Measurements from ENCODE around the gene NAPB. TPM values are rescaled to one million over a fixed set of nuclear protein-coding genes. Genes with fewer than 3 reads are reported as not detected.
A peak's percentile ranks its signal among the peaks of the same experiment; 100 is the strongest.

Gene NAPB
- polyA plus RNA-seq, 1 experiment: 6.4 TPM

DNA sequence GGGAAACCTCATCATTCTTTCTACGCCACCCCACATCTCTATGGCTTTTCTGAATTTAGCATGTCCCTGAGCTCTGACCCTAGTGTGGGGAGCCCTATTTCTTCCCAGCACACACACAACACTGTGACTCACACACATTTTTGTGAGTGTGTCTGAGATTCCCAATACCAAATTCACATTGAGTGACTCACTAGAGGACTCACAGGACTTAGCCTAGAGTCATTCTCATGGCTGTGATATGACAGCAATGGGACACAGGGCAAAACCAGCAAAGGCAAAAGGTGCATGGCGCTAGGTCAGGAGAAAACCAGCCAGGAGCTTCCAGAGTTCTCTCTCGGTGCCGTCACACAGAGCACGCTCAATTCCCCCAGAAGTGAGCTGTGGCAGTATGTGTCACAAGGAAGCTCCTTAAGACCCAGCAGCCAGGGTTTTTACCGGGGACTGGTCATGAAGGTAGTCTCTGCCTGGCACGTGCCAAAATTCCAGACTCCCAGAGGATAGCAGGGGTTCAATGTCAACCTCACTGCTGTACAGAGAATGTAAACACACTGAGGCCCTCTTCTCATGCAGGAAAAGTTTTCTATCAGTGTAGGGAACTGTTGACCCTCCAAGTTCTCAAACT lies 24.4 kb upstream of the NAPB start:
- DNase-seq (ENCODE audit: low read depth, low spot score): no peak
- no peak overlapping the region for H3K4me3 ChIP-seq (ENCODE audit: low read depth, low read length)
- H3K9me3 ChIP-seq (ENCODE audit: control insufficient read depth, insufficient read depth, low read length): no peaks in the 10 kb centered on the region
- POLR2A ChIA-PET: no interaction called here
- TF ChIP-seq, protein P1, sequence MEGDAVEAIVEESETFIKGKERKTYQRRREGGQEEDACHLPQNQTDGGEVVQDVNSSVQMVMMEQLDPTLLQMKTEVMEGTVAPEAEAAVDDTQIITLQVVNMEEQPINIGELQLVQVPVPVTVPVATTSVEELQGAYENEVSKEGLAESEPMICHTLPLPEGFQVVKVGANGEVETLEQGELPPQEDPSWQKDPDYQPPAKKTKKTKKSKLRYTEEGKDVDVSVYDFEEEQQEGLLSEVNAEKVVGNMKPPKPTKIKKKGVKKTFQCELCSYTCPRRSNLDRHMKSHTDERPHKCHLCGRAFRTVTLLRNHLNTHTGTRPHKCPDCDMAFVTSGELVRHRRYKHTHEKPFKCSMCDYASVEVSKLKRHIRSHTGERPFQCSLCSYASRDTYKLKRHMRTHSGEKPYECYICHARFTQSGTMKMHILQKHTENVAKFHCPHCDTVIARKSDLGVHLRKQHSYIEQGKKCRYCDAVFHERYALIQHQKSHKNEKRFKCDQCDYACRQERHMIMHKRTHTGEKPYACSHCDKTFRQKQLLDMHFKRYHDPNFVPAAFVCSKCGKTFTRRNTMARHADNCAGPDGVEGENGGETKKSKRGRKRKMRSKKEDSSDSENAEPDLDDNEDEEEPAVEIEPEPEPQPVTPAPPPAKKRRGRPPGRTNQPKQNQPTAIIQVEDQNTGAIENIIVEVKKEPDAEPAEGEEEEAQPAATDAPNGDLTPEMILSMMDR (IDR thresholded peaks at IDR 0.05; ENCODE audit: low read depth, low read length): no peak
- CTCF ChIA-PET: interaction anchor here (0.6 to 3.1 kb wide), 8 partner anchors 22 to 754 kb away, joined by 3 to 25 read pairs (median 3); no protein-coding TSS in a partner anchor
- no peak overlapping the region for H3K27ac ChIP-seq (ENCODE audit: low read depth, low read length)
- peaks cover 3% of the 10 kb centered on the region for H3K27me3 ChIP-seq (ENCODE audit: control insufficient read depth, insufficient read depth, low read length)

DNA sequence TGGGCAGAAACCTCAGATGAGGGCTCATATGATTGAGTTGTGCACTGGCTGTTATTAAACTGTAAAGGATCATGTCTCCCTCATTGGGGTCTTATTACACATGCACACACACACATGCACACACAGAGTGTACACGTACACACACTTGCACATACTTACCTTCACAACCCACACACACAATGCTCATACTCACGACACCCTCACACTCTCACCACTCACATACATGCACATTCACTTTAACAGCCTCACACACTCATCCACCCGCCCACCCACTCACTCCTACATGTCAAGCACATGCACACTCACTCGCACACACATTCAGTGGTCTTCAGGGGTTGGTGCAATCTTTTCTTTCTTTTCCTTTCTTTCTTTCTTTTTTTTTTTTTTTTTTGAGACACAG lies 23.6 kb upstream of the NAPB start:
- CTCF ChIA-PET: interaction anchor here (0.6 to 3.1 kb wide), 6 partner anchors 50 to 325 kb away, joined by 3 to 25 read pairs (median 5); no protein-coding TSS in a partner anchor
- no peak for DNase-seq (ENCODE audit: low read depth, low spot score)
- H3K4me3 ChIP-seq (ENCODE audit: low read depth, low read length): no peak overlapping the region
- POLR2A ChIA-PET: no interaction called here
- no peak overlapping the region for H3K27ac ChIP-seq (ENCODE audit: low read depth, low read length)
- TF ChIP-seq, protein P1 (IDR thresholded peaks at IDR 0.05; ENCODE audit: low read depth, low read length): no peak
- H3K27me3 ChIP-seq (ENCODE audit: control insufficient read depth, insufficient read depth, low read length): peaks cover 3% of the 10 kb centered on the region
- no peaks in the 10 kb centered on the region for H3K9me3 ChIP-seq (ENCODE audit: control insufficient read depth, insufficient read depth, low read length)

DNA sequence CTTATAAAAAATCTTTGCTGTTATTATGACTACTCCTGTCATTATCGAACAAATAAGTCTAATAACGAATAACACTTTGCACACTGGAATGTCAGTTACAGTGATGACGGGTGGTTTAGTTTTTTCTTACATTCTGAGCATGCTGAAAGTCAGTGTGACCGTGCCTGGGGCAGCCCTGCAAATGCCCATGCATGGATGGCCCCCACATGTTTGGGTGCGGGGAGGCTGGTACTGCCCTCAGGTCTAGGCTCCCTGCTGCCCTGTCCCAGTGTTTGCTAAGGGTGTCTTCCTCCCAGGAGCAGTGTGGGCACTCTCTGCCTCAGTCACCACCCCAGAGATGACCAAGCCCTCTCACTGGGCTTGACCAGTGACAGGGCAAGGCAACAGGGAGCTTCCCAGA lies 21.1 kb upstream of the NAPB start:
- TF ChIP-seq, protein P1 (IDR thresholded peaks at IDR 0.05; ENCODE audit: low read depth, low read length): no peak
- ChIA-PET POLR2A (no interaction called here), CTCF (interaction anchor here (0.6 to 4.6 kb wide), 34 partner anchors 9 to 445 kb away, joined by 3 to 95 read pairs (median 4); partner anchors contain the start of genes CST9, NAPB and NXT1)
- no peak for DNase-seq (ENCODE audit: low read depth, low spot score)
- Histone ChIP-seq H3K27ac (ENCODE audit: low read depth, low read length) (no peak overlapping the region), H3K4me3 (ENCODE audit: low read depth, low read length) (no peak overlapping the region), H3K27me3 (ENCODE audit: control insufficient read depth, insufficient read depth, low read length) (peaks cover 3% of the 10 kb centered on the region), H3K9me3 (ENCODE audit: control insufficient read depth, insufficient read depth, low read length) (no peaks in the 10 kb centered on the region)

DNA sequence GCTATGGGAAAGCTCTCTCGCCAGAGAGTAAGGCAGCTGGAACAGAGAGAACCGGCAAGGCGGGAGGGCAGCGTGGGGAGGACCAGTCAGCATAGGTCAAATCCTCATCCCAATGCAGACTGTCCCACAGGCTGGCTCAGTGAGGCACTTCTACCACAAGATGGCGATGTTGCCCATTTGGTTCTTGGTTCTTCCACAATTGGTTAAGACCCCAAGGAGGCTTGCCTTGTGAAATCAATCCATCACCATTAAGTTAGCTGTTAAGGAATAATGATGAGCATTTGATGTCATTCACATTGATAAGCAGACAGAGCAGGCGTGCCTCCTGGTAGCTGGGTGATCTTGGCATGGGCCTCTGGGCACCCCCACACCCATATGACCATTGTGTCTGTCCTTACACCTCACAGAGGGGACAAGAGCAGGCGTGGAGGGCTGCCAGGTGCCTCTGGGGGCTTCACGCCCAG lies 20.6 kb upstream of the NAPB start:
- TF ChIP-seq, protein P1 (IDR thresholded peaks at IDR 0.05; ENCODE audit: low read depth, low read length): peak; percentile 88
- ChIA-PET POLR2A (no interaction called here), CTCF (interaction anchor here (0.6 to 4.6 kb wide), 37 partner anchors 9 to 750 kb away, joined by 3 to 95 read pairs (median 4); partner anchors contain the start of genes CST9, NAPB and NXT1)
- Histone ChIP-seq H3K9me3 (ENCODE audit: control insufficient read depth, insufficient read depth, low read length) (no peaks in the 10 kb centered on the region), H3K4me3 (ENCODE audit: low read depth, low read length) (no peak overlapping the region), H3K27me3 (ENCODE audit: control insufficient read depth, insufficient read depth, low read length) (peaks cover 3% of the 10 kb centered on the region), H3K27ac (ENCODE audit: low read depth, low read length) (no peak overlapping the region)
- peak; percentile 45 for DNase-seq (ENCODE audit: low read depth, low spot score)

DNA sequence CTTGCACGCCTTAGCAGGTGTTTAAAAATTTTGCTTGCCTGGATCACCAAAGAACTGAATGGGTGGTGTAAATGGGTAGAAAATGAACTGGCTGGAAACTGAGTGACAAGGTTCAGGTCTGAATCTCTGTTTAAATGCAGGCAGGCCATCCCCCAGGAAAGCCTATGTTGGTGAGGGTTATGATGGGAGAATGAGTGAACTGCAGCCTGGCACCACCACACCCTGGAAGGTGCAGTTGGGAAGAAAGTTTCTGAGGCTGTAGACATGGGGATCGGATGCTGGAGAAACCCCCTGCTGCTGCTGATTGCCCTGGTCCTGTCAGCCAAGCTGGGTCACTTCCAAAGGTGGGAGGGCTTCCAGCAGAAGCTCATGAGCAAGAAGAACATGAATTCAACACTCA lies 18.7 kb upstream of the NAPB start:
- CTCF ChIA-PET: interaction anchor here (4.6 kb wide), 1 partner anchor 167 kb away, joined by 95 read pairs; the partner anchor contains the start of gene CST9
- Histone ChIP-seq H3K27ac (ENCODE audit: low read depth, low read length) (no peak overlapping the region), H3K4me3 (ENCODE audit: low read depth, low read length) (no peak overlapping the region), H3K27me3 (ENCODE audit: control insufficient read depth, insufficient read depth, low read length) (peaks cover 3% of the 10 kb centered on the region), H3K9me3 (ENCODE audit: control insufficient read depth, insufficient read depth, low read length) (no peaks in the 10 kb centered on the region)
- POLR2A ChIA-PET: no interaction called here
- DNase-seq (ENCODE audit: low read depth, low spot score): no peak
- TF ChIP-seq, protein P1 (IDR thresholded peaks at IDR 0.05; ENCODE audit: low read depth, low read length): no peak
